ENCODE data around the gene THAP3.
"Not testable (repeated sequence)": the region's sequence is repeated elsewhere in the genome, so short reads cannot be mapped to it uniquely, and the experiment has no call there.

THAP3 gene

DNA sequence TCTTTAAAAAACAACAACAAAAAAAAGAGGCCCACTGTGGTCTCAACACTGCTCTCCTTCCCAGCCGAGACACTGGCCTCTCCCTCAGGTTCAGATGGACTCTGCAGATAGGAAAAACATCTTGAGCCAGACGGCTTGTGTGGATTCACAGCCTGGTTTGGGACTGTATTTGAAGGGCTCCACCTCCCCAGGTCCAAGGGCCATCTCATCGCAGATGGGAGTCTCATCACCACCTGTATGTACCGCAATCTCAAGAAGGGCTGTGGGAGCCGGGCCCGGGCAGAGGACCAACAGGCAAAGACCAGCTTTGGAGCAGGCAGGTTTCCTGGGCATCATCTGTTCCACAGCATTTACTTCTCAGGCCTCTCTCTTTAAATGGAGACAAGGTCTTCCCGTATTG, 34.6 kb upstream of the THAP3 start:
- no peak for DNase-seq (ENCODE audit: low read depth in 4 of 4, low spot score in 1 of 4)

DNA sequence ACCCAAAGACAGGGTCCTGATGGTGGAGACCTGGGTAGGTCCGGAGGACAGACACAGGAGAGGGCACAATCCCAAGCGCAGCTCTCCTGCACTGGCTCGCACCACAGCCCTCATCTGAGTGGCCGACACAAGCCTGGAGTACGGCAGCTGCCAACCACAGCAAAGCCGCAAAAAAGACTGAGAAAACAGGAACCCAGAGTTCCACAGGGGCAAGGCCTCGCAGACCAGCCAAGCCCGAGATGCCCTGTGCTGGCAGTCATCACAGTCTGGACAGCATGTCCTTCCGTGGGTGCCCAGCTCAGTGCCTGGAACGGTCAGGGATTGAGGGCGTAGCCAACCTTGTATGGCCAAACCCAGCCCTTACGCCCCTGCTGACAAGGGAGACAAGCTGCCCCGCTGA, 33.4 kb upstream of the THAP3 start:
- DNase-seq (ENCODE audit: low read depth in 4 of 4, low spot score in 1 of 4), result no peak

DNA sequence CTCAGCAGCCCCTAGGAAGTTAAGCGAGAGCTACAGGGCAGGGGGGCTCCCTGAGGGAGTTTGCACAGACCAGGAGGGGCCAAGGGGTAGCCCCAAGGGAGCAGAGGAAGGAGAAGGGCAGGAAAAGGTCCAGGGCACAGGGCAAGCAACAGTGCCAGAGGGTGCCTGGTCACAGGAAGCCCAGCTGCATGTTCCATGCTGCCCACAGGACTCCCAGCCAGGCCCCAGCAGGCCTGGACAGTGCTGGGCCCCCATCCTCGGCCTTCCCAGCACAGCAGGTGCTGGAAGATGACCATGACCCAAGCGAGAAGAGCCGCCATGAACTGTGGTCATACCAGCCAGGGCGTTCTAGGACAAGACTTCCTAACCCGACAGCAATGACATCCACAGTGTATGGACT, 33.0 kb upstream of the THAP3 start:
- DNase-seq (ENCODE audit: low read depth in 4 of 4, low spot score in 1 of 4), result no peak

DNA sequence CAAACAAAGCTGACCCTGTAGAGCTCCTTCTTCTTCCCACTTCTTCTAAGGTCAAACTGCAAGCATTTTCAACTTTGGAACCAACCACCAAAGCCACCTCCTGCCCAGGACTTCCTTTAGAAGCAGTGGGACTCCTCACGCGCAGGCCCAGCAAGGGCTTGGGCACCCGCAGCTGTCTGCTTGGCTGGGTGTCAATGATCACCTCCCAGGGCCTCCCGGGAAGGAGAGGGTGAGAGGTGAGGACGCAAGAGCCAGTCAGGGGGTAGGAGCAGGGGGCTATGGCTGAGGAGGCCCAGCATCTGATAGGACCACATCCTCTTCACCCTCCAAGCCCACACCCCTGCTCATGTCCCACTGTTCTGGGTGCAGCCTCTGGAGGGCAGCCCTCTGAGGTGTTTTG, 32.2 kb upstream of the THAP3 start:
- DNase-seq (ENCODE audit: low read depth in 4 of 4, low spot score in 1 of 4), result no peak

DNA sequence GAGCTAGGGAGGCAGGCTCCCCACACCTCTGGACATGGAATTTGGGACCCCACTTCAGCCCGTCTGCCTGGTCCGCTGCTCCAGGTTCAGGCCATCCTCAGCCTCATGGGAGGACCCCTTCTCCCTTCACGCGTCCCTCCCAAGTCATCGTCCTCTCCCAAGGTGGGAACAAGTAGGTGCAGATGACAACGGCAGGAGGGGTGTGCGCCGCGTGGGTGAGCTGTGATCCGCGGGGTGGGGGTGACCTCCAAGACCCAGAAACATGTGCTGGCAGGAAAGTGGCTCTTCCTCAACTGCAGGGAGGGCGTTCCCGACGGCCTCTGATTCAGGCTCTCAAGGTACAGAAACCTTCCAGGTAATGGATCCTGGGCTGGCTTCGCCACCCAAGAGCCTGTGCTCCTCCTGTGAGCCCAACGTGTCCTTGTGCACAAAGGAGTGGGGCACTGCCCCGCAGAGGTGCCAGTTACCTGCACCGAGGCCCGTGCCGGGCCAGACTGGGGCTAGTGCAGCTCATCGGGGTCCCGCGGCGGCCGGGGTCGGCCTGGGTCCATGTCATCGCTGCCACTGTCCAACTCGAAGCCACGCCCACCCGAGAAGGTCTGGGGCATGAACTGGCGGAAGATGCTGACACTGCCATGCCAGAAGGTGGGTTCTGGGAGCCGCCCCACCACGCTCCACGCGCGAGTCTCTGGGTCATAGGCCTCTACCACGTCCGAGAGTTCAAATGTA, 31.6 kb upstream of the THAP3 start:
- no peak for DNase-seq (ENCODE audit: low read depth in 4 of 4, low spot score in 1 of 4)

DNA sequence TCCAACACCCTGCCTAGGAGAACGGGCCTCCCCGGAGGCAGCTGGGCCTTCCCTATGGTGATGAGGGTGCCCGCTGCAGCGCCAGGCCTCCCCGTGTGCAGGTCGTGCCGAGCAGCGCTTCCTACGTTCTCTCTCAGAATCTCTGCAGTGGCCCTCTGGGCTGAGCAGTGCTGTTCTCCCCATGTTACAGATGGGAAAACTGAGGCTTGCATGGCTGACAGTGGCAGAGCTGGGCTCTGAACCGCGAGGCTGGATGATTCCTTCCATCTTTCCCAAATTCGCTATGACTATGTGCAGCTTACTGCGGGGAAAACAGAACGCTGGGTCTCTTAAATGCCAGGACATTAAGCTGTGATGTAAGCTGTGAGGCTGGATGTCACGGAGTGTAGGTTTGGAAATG, 30.9 kb upstream of the THAP3 start:
- no peak for DNase-seq (ENCODE audit: low read depth in 4 of 4, low spot score in 1 of 4)

DNA sequence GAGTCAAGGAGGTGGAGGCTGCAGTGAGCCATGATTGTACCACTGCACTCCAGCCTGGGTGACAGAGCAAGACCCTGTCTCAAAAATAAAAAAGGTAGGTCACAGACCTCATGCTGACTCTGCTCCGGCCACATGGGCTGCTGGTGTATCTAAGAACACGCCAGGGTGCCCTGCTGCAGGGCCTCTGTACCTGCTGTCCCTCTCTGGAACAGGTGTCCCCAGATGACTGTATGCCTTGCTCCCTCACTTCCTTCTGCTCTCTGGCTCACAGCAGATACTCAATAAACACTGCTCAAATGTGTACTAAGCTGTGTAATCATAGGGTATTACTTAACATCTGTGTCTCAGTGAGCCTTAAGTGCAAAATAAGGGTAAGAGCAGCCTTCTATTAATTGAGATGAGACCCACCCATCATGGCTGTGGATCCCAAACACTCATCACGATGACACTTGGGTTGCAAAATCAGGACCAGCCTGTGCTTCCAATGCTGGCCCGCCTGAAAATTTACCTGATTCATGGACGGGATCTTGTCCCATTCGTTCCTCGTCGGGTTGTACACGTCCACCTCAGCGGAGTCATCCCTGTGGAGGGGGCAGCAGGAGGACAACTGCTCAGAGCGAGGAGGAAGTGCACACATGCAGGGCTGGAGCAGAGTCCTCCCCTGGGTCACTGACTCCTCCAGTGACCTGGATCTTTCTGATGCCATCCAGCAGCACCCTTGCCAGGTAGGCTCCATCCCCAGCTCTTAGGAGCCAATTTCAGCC, 29.5 kb upstream of the THAP3 start:
- no peak for DNase-seq (ENCODE audit: low read depth in 4 of 4, low spot score in 1 of 4)

DNA sequence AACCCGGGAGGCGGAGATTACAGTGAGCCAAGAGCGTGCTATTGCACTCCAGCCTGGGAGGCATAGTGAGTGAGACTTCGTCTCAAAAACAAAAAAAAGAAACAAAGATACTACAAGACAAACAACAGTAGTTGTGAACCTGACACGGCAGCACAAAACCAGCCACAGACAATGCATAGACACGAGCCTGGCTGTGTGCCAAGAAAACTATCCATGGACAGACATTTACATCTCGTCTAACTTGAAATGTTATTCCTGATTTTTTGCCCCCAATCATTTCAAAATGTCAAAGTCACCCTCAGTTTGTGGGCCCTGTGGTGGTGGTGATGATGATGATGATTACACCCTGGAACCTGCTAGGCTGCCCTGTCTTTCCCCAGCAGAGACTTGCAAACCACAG, 28.3 kb upstream of the THAP3 start:
- DNase-seq (ENCODE audit: low read depth in 4 of 4, low spot score in 1 of 4), result no peak

DNA sequence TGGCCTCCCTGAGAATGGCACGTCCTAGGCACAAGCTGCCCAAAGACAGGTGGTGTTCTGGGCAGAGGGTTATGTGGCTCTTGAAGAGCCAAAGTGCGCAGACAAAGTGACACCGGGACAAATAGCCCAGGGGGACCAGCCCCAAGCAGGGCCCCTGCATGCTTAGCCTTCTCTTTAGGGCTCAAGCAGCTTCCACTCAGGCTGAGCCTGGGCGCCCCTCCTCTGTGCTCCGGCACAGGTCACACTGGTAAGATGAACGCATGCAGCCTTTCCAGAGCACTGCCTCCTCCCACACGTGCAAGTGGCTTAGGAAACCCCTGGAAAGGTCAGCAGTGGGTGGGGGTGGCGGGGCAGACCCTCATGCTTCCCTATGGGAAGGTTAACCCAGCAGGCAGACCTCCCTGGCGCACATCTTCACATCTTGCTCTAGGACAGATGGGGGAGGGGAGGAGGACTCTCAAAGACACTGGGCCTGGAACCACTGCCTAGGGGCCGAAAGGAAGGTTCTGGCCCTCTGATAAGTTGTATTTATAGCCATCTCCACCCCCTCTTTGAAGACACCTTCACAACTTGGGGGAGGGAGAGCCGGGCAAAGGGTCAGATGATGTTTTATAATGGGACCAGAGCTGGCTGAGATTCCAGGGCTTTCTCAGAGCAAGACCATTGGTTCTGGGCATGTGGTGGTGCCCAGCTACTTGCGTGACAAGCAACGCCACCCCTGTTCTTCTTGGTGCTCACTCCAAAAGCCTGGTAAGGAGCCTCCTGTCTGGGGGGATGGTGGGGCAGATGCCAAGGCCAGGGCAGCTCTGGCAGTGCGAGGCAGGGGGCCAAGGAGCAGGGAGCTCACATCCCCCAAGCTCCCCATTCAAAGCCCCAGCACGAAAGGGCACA, 27.5 kb upstream of the THAP3 start:
- DNase-seq (ENCODE audit: low read depth in 4 of 4, low spot score in 1 of 4), result no peak

DNA sequence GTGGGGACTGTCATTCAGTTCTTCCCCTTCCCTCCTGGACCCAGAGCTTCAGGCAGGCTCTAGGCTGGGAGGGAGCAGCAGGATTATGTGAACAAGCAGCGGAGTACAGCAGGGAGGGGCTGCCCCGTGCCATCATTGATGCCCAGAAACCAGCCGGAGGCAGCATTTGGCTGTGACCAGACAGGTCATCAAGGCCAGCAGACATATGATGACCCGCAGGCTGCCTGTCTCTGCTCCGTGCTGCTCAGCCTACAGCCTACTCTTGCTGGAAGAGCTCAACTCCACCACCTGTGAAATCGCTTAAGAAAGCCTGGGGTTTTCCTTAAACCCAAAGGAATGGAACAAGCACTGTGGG, 26.9 kb upstream of the THAP3 start:
- no peak for DNase-seq (ENCODE audit: low read depth in 4 of 4, low spot score in 1 of 4)

DNA sequence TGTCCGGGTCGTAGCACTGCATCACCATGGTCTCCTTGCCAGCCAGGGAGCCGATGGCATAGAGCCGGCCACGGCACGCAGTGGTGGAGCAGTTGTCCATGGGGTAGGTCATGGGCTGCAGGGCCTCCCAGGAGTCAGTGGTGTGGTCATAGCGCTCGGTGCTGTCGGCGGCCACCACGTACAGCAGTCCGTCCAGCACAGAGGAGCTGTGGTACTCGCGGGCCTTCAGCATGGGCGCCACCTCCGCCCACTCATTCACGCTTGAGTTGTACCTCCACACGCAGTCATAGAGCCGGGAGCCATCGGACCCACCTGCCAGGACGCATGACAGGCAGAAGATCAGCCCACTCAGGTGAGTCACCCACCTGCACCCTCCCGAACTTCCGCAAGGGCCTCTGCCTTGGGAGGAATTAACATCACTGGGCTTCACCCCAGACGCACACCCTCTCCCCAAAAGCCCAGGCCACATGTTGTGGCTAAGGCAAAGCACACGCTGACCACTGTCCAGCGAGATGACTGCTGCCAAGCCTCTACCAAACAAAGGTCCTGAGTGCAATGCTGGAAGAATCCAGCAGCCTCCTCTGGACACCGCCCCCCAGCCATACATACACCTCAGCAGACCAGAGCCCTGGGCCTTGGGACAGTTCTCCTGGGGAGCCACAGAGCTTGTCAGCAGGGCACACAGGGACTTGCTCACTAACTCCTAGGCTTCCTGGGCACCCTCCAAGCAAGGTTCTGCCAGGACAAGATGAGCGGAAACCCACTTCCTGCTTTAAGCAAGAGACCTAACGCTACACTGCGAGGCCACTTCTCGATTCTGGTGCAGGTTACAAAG, 25.3 kb upstream of the THAP3 start:
- DNase-seq (ENCODE audit: low read depth in 4 of 4, low spot score in 1 of 4), result no peak

DNA sequence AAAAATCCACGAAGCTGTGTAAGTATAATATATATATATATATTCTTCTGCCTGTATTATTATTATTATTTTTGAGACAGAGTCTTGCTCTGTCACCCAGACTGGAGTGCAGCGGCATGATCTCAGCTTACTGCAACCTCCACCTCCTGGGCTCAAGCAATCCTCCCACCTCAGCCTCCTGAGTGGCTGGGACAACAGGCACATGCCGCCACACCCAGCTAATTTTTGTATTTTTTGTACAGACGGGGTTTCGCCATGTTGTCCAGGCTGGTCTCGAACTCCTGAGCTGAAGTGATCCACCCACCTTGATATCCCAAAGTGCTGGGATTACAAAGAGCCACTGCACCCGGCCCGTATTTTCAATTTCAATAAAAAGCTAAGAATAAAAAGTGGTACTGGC, 24.7 kb upstream of the THAP3 start:
- DNase-seq (ENCODE audit: low read depth in 4 of 4, low spot score in 1 of 4), result not testable (repeated sequence)

DNA sequence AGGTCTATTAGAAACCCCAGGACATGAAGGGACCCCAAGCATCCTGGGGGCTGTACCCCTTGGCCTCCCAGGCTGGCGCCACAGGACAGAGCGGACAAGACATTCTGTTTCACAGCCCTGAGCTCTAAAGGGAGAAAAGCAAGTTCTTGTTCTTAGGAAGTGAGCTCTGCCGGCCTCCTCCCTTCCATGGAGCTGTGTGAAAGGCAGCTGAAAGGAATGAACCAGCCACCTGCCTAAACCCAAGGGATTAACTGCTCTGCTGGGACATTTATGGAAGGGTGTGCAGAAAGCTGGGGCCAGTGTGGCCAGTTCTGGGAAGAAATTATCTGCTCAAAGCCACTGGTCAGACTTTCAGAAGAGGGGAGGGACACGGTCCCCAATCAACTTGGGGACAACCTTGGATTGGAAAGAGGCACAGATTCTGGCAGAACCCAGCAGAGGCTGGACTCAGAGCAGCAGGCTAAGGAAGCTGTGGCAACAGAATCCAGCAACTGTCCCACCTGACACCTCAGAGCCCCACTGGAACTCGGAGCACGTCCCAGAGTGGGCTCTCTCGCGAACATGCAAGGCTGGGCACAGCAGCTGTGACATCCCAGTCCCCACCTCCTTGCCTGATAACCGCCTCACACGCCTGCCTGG, 24.1 kb upstream of the THAP3 start:
- no peak for DNase-seq (ENCODE audit: low read depth in 4 of 4, low spot score in 1 of 4)

DNA sequence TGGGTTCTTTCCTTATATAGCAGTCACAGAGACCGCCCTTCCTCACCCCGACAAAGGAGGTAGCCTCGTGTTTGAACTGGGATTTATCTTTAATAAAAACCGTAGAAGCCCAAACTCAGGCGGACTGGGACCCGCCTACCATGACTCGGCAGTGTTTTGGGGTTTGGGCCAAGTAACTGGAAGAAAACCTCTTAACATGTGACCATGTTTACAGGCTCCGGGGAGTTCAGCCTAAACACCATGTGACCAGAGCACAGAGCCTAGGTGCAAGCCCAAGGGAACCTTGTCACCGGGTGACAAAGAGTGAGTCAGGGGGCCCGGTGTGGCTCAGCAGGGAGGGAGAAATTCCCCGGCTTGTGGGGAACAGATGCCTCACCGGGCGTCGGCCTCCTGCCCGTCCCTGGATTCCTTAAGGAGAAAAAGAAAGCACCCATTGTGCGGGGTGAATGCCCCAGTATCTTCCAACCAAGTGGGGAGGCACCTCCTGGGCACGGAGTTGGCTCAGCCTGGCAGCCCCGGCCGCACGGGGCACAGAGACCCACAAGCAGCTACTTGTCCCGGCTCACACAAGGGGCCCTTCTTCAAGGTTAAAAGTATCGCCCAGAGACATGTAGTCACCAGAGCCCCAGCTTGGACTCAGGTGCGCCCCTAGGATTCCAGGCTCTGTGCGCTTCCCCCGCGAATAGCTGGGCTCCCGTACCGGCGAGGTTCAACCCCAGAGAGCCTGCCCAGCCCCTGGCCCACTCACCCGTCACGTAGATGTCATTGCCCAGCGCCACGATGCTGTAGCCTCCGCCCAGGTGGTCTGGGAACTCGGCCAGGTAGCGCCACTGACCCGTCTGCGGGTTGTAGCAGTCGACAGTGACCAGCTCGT, 23.4 kb upstream of the THAP3 start:
- peak in 3 of 4 experiments; percentile 53 to 83 (median 77) for DNase-seq (ENCODE audit: low read depth in 4 of 4, low spot score in 1 of 4)

DNA sequence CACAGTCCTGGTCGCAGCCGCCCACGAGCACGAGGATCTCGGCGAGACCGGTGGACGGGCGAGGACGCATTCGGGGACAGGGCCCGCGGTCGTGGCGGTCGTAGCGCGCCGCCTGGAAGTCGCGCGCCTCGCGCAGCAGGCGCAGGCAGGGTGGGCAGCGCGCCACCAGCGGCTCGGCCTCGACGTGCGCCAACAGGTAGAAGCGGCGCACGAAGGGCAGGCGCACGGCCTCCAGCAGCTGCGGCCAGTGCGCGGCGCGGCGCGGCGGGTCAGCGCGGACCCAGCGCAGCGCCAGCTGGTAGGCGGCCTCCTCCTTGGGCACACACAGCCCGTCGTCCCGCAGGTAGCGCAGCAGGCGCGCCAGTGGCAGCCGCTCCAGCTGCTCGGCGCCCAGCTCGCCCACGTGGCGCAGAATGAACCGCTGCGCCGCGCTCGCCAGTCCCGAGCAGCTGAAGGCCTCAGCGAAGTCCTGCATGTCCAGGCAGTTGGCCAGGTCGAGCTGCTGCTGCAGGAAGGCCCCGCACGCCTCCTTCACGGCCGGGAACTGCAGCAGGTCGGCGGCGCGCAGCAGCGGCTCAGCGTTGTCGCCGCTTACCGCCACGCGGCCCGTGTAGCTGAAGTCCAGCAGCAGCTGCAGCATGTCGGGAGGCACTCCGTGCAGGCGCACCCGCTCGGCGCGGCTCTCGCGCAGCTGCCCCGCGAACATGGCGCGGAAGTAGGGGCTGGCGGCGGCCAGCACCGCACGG, 22.6 kb upstream of the THAP3 start:
- DNase-seq (ENCODE audit: low read depth in 4 of 4, low spot score in 1 of 4), result no peak

DNA sequence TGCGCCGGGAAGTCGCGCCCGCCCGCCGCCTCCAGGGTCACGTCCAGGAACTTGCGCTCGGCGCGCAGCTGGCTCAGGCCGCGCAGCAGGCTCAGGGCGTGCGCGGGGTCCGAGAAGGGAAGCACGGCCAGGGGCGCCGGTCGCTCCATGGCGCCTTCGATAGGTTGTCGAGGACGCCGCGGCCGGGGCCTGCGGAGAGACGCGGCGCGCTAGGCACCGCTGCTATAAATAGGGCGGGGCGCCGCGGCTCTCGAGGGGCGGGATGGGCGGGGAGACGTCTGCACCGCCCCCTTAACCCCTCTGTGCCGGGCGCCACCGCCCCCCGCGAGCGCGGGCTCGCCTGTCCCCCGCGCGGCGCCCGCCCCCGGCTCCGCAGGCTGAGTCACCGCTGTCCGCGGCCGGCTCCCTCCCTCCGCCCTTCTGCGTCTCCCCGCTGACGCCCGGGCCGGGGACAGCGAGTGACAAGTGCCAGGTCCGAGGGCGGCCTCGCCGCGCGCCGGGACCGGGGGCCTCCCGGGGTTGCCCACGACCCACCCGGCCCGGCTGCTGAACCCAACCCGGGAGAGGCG, 21.9 kb upstream of the THAP3 start, which contains the start of gene KLHL21:
Gene KLHL21 (minus strand): TSS at position 201 of the 569 bp plus-strand sequence. CDS start 52 bp downstream, at position 149.
- peak; percentile 60 to 86 (median 72) for DNase-seq (ENCODE audit: low read depth in 4 of 4, low spot score in 1 of 4)

DNA sequence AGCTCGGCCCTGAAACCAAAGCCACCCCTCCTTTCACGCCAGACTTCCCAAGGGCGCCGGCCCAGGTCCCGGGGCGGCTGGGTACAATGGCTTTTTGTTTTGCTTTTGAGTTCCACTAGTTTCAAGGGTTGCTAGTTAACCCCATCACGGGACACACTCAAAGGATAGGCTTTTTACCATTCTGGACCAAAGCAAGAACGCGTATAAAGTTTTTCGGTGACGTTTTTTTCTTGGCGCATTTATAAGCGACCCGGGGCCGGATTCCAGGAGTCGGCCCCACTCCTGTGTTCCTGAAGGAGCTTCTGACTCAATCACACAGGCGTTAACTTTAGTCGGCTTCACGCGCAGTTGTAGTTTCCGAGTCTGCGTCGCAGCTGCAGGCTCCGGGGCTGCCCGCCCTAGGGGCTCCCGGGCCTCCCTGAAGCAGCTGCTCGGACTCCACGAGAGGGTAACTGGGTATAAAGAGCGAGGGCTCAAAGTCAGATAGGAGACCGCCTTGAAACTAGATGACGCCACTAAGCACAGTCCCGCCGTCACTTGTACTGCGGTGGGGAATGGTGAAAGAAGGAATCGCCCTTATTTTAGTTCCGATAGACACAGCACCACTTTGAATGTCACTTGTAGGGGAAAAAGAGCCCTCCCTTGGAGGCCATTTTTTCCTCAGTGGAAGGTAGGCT, 21.3 kb upstream of the THAP3 start:
- DNase-seq (ENCODE audit: low read depth in 4 of 4, low spot score in 1 of 4), result no peak
